ENCODE results near the gene LRRFIP1. TPM values are rescaled to one million over a fixed set of nuclear protein-coding genes. Genes with fewer than 3 reads are reported as not detected.

LRRFIP1 gene
- total and polyA plus RNA-seq, 2 of the 13 experiments (the other 11 are each of a cell fraction or from before 2014, with no cell fraction given): 15.9 to 40.5 TPM

- TF ChIP-seq BRCA1 (CRISPR knock-in tag; IDR thresholded peaks at IDR 0.05) (no peak), ZNF564 (CRISPR knock-in tag; IDR thresholded peaks at IDR 0.05) (0 out of 2 replicates have a peak, but pooled peaks have one; percentile 49), ARID4A (CRISPR knock-in tag; IDR thresholded peaks at IDR 0.05; ENCODE audit: borderline replicate concordance) (peak; percentile 41; the same call in 1 of the 2 replicates), ZNF432 (CRISPR knock-in tag; IDR thresholded peaks at IDR 0.05; ENCODE audit: borderline replicate concordance) (no peak), ZNF816 (CRISPR knock-in tag; IDR thresholded peaks at IDR 0.05; ENCODE audit: borderline replicate concordance) (no peak), CREM (IDR thresholded peaks at IDR 0.05) (peak; percentile 59; the same call in 1 of the 2 replicates), CREM (CRISPR knock-in tag; IDR thresholded peaks at IDR 0.05) (no peak), ZKSCAN5 (CRISPR knock-in tag; IDR thresholded peaks at IDR 0.05) (peak; percentile 99), KDM5B (CRISPR knock-in tag; IDR thresholded peaks at IDR 0.05; ENCODE audit: borderline replicate concordance) (no peak), ZNF747 (CRISPR knock-in tag; IDR thresholded peaks at IDR 0.05; ENCODE audit: borderline replicate concordance) (no peak), CTCF (CRISPR knock-in tag; IDR thresholded peaks at IDR 0.05) (0 out of 2 replicates have a peak, but pooled peaks have one; percentile 10), ETV5 (CRISPR knock-in tag; IDR thresholded peaks at IDR 0.05; ENCODE audit: borderline replicate concordance) (peak; percentile 83; the same call in 1 of the 2 replicates), ZKSCAN1 (IDR thresholded peaks at IDR 0.05; ENCODE audit: low read length) (no peak), MTA1 (CRISPR knock-in tag; IDR thresholded peaks at IDR 0.05; ENCODE audit: borderline replicate concordance) (no peak), KMT2B (CRISPR knock-in tag; IDR thresholded peaks at IDR 0.05) (no peak)
Measured at GRCh38 chr2:237680702-237681478, 53.5 kb downstream of the LRRFIP1 start (continued).

Data from HepG2 (cell line).